ENCODE results near the gene GPR63.

Gene GPR63, protein sequence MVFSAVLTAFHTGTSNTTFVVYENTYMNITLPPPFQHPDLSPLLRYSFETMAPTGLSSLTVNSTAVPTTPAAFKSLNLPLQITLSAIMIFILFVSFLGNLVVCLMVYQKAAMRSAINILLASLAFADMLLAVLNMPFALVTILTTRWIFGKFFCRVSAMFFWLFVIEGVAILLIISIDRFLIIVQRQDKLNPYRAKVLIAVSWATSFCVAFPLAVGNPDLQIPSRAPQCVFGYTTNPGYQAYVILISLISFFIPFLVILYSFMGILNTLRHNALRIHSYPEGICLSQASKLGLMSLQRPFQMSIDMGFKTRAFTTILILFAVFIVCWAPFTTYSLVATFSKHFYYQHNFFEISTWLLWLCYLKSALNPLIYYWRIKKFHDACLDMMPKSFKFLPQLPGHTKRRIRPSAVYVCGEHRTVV

DNA sequence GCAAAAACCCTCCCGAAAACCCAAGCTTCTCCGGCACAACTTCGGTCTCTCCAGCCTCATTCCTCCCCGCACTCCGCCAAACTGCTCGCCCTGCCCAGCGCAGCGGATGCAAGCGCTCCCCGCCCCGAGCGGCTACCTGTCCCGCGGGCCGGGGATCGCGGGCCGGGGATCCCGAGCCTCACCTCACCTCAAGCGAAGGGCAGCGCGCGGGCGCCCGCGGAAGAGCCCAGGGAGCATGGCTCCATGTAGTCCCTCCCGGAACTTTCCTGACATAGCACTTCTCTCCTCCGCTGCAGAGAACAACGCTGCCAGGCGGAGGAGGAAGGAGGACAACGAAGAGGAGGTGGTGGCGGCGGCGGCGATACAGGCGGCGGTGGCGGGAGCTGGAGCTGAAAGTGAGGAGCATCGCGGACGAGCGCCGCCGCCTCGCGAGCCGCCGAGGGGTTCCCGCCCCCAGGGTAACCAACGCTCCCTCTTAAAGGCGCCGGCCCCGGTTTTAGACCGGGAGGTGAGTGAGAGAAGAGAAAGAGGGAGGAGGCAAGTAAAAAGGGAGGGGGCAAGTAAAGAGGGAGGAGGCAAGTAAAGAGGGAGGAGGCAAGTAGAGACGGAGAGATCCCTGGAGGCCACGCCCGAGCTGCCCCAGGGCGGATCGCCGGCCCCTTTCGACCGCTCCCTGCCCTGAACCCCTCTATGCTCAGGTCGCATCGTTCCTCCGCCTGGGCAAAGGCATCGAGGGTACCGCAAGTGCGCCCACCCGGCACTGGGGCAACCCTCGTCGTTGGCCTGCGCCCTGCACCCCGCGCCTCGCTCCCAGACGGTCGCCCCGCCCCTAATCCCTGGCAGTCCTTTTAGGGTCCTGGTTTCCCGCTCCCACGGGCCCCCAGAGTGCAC lies at the start of gene GPR63:
GPR63 (minus strand) TSS at position 397 of the 891 bp plus-strand sequence. CDS start 37,746 bp downstream, outside the sequence.
- TF ChIP-seq, protein P1, sequence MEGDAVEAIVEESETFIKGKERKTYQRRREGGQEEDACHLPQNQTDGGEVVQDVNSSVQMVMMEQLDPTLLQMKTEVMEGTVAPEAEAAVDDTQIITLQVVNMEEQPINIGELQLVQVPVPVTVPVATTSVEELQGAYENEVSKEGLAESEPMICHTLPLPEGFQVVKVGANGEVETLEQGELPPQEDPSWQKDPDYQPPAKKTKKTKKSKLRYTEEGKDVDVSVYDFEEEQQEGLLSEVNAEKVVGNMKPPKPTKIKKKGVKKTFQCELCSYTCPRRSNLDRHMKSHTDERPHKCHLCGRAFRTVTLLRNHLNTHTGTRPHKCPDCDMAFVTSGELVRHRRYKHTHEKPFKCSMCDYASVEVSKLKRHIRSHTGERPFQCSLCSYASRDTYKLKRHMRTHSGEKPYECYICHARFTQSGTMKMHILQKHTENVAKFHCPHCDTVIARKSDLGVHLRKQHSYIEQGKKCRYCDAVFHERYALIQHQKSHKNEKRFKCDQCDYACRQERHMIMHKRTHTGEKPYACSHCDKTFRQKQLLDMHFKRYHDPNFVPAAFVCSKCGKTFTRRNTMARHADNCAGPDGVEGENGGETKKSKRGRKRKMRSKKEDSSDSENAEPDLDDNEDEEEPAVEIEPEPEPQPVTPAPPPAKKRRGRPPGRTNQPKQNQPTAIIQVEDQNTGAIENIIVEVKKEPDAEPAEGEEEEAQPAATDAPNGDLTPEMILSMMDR (IDR thresholded peaks at IDR 0.05; ENCODE audit: extremely low read depth, missing control alignments): no peak
- DNase-seq (ENCODE audit: low spot score): peak; percentile 93

DNA sequence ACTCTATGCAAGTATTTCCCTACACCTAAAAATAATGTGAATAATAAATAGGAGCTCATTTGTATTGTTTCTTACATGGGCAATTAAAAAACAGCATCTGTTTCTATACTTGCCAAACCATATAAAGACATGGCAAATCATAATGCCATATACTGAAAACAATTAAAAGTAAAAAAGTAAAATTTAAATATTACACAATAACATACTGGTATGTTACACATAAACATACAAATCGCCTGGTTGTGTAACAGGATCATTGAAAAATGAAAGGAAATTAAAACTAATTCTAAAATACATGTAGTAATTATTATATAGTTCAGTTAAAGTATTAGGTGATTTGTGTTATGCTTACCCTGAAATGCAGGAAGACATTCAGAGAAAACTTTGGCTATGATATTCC lies 49.2 kb upstream of the GPR63 start:
- TF ChIP-seq, protein P1 (IDR thresholded peaks at IDR 0.05; ENCODE audit: extremely low read depth, missing control alignments): no peak
- no peak for DNase-seq (ENCODE audit: low spot score)

DNA sequence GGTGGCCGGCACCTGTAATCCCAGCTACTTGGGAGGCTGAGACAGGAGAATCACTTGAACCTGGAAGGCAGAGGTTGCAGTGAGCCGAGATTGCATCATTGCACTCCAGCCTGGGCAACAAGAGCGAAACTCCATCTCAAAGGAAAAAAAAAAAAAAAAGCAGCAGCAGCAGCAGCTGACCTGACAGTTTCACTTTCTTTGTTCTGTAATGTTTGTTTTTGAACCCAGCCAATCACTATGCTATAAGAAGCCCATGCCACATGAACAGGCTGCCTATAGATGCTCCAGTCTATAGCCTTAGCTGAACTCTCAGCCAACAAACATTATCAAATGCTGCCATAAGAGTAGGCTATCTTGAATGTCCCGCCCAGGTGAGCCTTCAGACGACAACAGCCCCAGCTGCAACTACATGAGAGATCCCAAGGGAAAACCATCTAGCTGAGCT lies 47.9 kb upstream of the GPR63 start:
- DNase-seq (ENCODE audit: low spot score): peak; percentile 22

DNA sequence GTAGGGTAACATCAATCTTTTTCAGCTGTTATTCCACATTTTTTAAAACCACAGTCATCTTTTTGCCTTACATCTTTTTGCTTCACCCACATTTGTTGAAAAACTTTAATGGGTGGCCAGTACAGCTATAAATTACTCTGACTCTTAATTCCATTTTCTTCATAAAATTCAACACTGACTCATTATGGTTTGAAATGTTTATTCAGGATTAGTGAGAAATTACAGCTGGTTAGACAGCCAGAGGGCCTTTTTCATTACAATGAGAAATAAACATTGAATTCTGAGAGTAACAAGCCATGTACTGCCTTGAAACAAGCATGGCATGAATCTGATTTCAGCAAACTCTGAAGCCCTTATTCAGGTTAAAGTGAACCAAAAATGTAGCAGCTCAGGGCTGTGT lies 40.9 kb upstream of the GPR63 start:
- TF ChIP-seq, protein P1 (IDR thresholded peaks at IDR 0.05; ENCODE audit: extremely low read depth, missing control alignments): no peak
- DNase-seq (ENCODE audit: low spot score): no peak

DNA sequence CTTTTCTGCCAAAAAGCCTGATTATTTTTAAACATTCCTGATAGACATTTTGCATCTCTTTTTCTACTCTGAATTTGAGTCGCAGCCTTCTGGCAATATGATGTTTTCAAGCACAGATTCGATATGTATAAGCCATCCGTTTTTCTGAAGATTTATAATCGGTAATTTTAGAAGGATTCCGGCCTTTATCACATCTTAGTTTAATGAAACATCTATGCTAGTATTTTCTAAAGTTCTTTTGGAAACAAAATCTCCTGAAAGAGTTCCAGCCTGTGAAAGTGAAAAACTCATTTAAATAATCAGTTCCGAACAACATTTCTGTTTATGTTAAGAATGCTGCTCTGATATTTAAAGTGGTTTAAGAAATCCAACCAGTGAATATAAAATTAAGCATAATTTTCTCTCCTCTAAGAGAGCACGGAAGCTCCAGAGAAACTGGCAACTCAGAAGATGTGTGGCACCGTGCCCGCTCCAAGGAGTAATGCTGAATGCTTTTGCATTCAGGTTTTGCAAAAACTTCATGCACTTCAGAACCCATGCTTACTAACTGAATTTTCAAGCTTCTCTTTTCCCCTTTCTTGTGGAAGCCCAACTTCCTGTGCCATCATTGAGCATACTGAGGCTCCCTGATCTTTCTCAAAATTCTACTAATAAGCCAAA lies 39.7 kb upstream of the GPR63 start:
- TF ChIP-seq, protein P1 (IDR thresholded peaks at IDR 0.05; ENCODE audit: extremely low read depth, missing control alignments): no peak
- no peak for DNase-seq (ENCODE audit: low spot score)

DNA sequence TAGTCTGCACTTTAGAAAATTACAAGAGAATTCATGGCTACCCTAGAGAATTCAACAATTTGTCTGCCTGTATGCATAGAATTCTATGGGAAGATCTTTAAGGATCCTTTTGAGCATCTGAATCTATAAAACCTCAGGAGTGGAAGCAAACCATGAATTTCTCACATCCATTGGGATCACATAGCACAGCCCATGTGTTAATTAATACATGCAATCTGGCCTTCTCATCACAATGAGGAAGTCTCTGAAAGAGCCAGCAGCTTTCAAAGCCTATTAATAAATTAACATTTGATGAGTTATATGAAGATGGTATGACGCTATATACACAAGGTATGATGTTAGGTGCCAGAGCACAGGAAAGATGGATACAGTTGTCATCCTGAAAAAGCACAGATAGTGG lies 35.7 kb upstream of the GPR63 start:
- DNase-seq (ENCODE audit: low spot score): no peak
- TF ChIP-seq, protein P1 (IDR thresholded peaks at IDR 0.05; ENCODE audit: extremely low read depth, missing control alignments): no peak

DNA sequence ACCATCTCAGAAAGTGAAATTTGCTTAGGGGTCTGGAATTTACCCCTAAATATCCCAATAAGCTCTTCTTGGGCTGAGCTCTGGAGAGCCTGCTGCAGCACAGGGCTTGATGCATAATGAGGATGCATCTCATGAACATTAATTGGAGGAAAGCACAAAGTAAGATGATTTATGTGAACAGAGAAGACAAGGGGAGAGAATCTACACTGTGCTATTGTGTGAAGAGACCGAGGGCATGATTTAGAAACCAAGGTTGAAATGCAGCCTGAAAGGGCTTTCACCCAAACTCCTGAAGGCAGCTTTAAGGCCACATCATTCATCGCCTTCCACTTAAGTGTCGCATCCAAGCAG lies 27.8 kb upstream of the GPR63 start:
- no peak for DNase-seq (ENCODE audit: low spot score)
- TF ChIP-seq, protein P1 (IDR thresholded peaks at IDR 0.05; ENCODE audit: extremely low read depth, missing control alignments): no peak
